VCaP (cell line): ENCODE measurements around the gene COX5A.

ENCODE experiments used
- H3K27ac ChIP-seq: fragments of 450-650 bp; 2 replicates; pipeline ENCODE4 v1.5.1; 2017
- TF ChIP-seq, protein P1 (sequence below): fragments of 450-650 bp; conservative IDR thresholded peaks from 2 replicates; pipeline ENCODE4 v1.5.1; 2017; ENCODE audit warnings: mild to moderate bottlenecking, moderate library complexity

The COX5A gene

DNA sequence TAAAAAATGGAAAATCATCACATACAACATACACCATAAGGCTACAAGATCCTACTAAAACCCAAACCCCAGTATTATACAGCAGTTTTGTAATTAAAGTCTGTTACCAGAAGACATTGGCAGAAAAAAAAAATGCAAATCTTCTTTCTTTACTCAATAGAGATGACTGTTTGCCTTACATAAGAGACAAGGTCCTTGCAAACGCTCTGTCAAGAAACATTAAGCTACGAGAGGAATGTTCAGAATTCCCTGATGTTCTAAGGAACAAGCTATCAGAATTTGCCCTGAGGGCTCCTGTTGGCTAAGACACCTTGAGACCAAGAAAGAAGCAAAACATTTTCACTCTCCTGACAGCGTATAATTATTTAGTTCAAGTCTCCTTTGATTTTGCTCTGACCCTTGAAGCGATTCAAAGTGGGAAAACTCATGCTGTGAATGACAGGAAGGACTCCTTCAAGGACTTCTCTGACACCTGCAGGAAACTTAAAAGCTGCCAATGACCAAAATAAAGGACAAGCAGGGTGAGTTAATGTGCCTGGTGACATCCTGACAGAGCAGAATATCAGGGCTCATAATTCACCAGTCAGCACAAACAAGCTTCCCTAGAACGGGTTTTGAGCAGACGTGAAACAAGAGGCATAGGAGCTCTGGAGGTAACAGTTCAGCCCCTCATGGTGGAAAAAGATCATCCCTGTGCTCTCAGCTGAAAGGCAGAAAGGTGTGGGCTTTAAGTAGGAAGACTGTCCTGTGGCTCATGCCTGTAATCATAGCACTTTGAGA, 67.2 kb downstream of the COX5A start:
- TF ChIP-seq, protein P1, sequence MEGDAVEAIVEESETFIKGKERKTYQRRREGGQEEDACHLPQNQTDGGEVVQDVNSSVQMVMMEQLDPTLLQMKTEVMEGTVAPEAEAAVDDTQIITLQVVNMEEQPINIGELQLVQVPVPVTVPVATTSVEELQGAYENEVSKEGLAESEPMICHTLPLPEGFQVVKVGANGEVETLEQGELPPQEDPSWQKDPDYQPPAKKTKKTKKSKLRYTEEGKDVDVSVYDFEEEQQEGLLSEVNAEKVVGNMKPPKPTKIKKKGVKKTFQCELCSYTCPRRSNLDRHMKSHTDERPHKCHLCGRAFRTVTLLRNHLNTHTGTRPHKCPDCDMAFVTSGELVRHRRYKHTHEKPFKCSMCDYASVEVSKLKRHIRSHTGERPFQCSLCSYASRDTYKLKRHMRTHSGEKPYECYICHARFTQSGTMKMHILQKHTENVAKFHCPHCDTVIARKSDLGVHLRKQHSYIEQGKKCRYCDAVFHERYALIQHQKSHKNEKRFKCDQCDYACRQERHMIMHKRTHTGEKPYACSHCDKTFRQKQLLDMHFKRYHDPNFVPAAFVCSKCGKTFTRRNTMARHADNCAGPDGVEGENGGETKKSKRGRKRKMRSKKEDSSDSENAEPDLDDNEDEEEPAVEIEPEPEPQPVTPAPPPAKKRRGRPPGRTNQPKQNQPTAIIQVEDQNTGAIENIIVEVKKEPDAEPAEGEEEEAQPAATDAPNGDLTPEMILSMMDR: no peak
- H3K27ac ChIP-seq: peak overlapping the region; percentile 14; the same call in 1 of the 2 replicates
